GM18907 (cell line): ENCODE data around the gene TIAM2.
A peak's percentile ranks its signal among the peaks of the same experiment; 100 is the strongest.

Experiments
- ATAC-seq: cut with Tn5 transposase; IDR thresholded peaks from one replicate; pipeline ENCODE4 v1.9.1; 2021; ENCODE audit warnings: mild to moderate bottlenecking, moderate library complexity; ENCODE audit not compliant: unreplicated experiment

The TIAM2 gene

DNA sequence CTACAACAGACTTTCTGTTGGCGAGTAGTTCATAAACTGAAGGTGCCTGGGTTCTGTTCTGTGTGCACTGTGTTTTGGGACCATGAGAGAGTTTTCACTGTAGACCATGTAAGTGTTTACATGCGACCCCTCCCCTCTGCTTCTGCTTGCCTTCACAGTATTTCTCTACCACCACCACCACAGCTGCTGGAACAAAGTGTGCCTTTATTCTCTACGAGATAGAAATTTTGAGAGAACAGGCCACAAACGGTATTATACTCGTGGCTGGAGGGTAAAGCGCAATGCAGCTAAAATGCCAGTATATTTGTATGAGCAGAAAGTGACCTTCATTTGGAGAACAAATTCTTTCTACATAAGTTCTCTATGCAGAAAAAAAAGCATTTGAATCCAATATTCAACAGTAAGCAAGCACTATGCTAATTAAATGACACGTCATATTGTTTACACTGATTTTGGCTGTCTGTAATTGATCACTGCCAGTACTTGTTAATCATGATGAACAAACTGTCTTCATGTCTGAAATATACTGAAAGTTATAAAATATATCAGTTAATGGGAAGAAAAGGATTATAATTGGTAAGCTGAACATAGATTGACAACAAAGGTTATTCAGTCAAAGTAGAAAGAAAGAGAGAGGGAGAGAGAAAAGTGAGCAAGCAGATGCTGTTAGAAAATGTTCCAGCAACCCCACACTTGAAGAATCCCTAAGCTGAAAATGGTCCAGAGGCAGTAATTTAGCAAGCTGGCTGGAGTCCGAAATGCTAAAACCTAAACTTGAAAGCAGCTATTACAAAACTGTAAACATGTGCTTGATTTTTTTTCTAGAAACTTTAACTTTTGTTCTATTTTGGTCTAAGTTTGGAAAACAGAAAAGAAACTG is 277.5 kb downstream of the TIAM2 start:
- no peak for ATAC-seq

DNA sequence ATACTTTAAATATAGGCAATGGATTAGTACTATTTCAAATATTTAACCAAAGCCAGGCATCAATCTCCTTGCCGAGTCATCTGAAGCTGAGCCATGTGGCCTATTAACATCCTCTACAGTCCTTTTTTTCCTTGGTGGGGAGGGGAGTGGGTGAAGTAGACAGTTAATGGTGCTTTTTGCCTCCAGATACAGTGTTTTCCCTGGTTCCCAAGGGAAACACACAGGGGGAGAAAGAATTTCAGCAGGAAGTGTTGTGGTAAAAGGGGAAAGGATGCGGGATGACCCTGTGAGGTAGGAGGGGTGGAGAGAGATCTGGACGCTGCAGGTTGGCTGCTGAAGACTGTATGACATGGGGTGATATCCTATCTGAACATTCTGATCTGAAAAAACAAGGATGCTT is 278.3 kb downstream of the TIAM2 start:
- ATAC-seq = peak; percentile 53

DNA sequence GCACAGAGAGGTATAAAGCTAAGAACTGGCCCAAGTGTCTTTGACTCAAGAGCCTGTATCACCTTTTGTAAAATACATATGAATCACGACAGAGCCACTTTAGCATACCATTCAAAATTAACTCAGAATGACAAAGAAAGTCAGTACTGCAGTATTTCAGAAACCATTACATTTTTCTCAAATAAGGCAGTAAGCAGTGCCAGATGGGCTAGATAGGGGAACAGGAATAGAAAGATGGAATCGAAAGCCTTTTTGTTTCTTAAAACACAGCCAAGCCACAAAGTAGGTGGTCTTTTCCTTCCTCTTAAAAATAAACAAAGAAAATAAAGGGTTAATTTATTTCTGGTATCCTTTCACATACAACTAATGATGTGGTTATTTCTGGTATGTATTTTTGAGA is 279.0 kb downstream of the TIAM2 start:
- no peak for ATAC-seq

DNA sequence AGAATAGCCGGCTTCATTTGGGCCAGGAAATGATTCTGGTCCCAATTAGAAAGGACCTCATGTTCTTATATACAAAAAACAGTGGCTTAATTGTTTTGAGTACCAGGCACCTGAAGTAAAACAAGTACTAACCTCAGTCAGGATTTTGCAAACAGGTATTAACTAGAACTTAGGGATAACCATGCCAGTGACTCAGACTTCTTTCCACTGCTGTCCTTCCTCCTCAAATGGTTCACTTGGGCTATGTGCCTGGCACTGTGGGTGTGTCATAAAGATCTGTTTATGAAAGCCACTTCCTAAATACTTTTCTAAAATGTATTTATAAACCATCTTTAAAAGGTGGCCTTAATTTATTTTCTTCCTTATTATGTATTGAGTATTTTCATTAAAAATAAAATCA is 279.4 kb downstream of the TIAM2 start:
- ATAC-seq = no peak

DNA sequence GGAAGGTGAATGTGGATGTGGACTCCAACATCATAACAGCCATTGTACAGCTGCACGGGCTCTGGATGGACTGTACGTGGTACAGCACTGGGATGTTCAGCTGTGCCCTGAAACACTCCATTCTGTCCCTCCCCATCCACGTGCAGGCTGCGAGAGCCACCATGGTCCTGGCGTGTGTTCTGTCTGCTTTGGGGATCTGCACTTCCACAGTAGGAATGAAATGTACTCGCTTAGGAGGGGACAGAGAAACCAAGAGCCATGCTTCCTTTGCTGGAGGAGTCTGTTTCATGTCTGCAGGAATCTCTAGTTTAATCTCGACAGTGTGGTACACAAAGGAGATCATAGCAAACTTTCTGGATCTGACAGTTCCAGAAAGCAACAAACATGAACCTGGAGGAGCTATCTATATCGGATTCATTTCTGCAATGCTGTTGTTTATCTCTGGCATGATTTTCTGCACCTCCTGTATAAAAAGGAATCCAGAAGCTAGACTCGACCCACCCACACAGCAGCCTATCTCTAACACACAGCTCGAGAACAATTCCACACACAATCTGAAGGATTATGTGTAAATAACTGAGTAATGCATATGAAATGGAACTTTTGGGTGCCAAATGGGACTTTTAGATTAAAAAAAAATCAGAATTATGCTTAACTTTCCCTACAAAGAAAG is 280.8 kb downstream of the TIAM2 start:
- no peak for ATAC-seq

DNA sequence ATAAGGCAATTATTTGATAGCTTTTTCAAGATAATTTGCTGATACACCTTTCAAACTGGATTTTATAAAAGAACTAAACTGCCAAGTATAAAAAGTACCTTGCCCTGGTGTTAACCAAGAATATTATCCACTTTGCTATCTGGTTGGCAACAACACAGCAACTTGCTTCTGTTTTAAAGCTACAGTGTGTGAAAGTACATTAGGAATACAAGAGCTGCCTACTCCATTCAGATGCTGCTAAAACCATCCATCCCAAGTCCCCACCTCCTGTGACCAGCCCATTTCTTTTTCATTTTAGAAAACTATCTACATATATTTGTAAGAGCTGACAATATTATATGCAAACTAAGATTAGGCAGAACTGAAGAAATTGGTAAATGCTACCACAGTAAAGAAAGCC is 281.5 kb downstream of the TIAM2 start:
- no peak for ATAC-seq

DNA sequence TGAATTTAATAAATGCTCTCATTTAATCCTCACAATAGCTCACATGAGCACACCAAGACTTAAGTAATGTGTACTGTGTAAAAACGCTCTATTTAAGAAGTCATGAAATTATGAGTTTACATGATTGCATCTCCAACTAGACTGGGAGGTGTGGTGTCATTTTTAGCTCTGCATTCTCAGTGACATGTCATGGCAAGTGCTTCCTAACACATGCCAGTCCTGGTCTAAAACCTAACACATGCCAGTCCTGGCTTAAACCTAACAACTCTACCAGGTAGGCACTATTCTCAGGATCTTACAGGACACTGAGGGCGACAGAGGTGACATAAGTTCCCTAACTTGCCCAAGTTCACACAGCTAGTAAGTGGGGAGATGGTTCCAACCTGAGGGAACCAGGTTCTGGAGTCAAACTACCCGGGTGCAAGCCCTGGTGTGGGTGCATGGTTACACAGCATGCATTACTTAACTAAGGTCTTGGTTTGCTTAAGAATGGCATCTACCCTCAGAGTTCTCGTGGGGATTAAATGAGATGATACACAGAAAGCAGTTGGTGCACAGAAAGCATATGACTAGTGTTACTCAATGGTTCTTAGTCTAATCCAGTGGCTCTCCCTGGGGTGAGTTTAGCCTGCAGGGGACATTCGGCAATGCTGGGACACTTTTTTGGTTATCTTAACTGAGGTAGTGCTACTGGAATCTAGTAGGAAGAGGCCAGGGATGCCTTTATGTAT is 283.4 kb downstream of the TIAM2 start:
- ATAC-seq = no peak

DNA sequence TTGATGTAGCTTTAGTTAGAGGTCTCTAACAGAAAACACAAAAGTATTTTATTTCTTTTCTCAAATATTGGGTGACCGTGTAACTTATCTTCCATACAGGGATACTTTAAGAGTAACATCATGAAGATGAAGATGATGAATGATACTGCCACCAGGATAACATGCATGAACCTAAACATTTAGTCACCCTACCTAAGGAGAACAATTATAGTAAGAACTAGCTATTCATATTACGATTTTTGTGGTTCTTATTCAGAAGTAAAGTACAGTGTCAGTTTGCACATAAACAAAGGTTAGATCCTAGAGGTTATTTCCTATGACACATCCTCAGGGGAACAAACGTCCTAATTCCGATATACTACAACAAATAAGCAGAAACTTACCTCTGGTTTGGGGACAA is 289.7 kb downstream of the TIAM2 start:
- no peak for ATAC-seq

DNA sequence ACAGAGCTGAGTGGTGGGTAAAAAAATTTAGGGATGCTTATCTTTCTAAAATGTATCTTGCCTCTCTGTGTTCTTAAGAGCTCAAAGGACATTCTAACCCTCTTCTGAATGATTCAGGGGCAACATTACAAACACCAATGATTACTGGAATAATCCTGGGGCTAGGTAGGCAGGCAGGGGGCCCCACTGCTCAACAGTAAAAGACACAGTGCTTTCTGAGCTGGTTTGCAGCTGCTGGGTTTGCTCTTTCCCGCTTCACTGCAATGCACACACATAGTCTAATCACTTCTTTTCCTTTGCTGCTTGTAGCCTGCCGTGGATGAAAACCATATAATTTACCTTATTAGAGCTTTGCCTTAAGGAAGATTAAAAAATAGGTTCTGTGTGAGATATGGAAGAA is 292.6 kb downstream of the TIAM2 start:
- no peak for ATAC-seq

DNA sequence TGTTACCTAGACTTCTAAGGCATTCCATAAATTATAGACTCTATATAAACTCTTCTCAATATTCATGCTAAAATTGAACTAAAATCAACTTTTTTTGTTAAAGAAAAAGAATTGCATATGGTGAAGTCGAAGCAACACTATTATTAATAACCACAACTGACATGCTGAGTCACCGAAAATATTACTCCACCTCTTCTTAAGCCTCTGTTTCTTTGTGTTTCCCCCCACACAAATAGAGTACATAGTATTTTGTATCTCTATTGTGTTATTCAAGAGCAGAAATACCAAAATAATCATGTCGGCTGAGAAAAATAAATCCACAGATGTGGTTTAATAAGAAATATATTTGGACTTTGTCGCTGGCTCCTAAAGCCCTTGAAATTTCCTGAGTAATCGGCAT is 295.4 kb downstream of the TIAM2 start:
- ATAC-seq = no peak

DNA sequence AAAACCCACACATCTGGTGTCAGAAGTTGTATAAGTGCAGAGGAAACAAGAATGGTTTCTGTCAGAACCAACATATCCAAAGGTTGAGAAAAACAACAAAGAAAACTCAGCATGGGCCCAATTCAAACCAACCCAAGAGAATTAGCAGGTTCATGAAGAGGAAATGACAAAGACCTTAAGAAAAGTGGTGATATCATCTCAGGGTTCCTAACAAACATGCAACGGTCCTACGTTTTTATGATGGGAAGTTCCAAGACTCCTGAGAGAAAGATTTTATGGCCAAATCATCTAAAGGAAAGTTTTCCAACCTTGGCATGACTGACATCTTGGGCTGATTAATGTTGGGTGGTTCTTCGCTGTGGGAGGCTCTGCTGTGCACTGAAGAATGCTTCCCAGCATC is 296.2 kb downstream of the TIAM2 start:
- ATAC-seq = no peak

DNA sequence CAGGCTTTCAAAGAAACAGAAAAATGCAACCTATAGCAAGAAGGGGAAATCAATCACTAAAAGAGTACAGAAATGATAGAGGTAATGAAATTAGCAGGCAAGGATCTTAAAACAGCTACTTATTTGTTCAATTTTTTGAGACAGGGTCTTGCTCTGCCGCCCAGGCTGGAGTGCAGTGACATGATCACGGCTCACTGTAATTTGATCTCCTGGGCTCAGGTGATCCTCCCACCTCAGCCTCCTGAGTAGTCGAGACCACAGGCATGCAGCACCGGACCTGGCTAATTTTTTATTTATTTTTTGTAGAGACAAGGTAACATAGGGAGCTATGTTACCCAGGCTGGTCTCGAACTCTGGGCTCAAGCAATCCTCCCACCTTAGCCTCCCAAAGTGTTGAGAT is 297.6 kb downstream of the TIAM2 start:
- ATAC-seq = no peak

DNA sequence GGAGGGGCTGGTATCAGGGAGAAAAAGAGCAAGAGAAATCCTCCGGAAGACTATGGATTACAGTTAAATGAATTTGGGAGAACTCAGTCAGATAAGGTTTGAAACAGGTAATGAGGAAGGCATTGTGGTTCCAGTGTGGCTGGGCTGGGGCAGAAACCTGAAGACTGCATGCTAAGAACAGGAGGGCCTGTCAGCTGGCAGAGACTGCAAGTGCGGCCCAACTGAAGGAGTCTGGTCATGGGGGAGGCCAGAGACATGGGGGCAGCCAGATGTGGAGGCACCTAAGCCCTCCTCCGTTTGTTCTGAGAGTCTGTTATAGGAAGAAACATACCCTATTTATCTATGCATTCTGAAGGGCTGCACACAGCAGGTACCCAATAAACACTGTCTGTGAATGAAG is 302.6 kb downstream of the TIAM2 start:
- no peak for ATAC-seq

DNA sequence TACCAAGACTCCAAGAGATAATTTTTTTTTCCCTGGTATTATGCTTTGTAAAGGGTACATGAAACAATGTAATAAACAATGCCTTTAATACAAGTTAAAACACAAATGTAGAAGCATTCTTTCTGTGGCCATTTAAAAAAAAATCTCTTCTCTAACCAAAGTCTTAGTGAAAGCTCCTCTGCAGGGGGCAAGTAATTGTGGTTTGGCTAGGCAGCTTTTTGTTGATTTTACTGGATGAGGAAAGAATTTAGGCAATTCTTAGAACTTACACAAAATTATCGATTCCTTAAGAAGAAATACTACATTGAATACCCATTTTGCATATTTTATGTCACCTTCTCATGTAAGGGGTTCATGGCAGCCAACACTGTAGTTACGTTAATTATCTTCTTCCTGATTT is 306.8 kb downstream of the TIAM2 start:
- ATAC-seq = no peak

DNA sequence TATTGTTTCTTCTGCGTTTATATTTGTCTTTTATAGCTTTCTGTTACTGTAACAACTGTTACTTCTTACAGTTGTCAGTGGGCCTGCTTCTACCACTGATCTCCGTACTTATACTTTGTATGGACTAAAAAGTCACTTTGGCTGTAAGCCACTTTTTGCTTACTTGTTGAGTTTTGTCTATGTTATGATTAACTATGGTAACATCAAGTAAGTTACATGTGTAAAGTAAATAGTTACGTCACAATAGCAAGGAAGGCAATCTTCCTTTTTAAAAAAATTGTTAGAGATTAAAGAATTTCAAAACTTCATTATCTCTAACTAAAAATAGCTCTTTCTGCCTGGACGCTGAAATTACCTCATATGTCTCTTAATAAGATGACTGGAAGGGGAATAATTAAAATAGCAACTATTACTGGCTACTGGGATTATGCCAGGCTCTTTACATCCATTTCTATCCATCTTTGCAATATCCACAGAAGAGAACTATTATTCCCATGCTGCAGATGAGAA is 308.3 kb downstream of the TIAM2 start:
- ATAC-seq = no peak

DNA sequence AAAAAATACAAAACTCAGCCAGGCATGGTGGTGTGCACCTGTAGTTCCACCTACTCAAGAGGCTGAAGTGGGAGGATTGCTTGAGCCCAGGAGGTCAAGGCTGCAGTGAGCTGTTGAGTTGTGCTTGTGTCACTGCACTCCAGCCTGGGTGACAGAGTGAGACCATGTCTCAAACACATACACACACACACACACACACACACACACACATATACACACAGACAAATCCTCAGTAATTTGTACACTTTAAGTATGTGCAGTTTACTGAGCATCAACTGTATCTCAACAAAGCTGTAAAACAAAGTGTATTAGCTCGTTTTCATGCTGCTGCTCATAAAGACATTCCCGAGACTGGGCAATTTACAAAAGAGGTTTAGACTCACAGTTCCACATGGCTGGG is 311.8 kb downstream of the TIAM2 start:
- ATAC-seq = no peak
